ENCODE data around the gene GABRB1.

The GABRB1 gene

GRCh38 chr4:47410271-47410670 lies 378.9 kb downstream of the GABRB1 start:
- no peak for DNase-seq

DNA sequence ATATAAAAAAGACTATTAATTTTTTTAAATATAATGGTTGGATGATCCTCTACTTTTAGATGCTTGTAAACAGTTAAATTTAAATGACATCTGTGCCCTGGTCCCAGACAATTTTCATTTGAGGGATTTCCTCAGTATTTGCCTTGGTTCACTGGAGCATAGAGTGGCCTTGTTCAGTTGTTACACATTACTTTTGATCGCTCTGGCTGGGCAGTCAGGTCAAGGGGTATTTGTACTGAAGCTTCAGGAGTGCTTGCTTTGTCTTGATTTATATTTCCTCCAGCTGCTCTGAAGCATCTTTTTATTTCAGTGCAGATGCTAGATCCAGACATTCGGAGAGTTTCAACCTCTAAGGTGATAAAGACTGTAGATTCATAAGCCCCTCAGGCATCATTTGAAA lies 382.2 kb downstream of the GABRB1 start:
- DNase-seq, result no peak

- no peak for DNase-seq
Measured at GRCh38 chr4:47415719-47416118, 384.4 kb downstream of the GABRB1 start.

DNA sequence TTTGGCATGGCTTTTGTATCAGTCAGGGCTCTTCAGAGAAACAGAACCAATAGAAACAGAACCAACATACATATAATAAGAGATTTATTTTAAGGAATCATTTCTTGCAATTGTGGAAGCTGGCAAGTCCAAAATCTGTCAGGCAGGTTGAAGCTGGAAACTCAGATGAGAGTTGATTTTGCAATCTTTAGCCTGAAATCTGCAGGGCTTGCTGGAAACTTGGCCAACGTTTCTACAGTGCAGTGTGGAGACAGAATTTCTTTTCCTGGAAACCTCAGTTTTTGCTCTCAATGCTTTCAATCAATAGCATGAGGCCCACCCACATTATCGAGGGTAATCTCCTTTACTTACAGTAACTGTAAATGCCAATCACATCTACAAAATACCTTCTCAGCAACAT lies 386.8 kb downstream of the GABRB1 start:
- DNase-seq, result no peak

- no peak for DNase-seq
Measured at GRCh38 chr4:47419296-47419695, 387.9 kb downstream of the GABRB1 start.

DNA sequence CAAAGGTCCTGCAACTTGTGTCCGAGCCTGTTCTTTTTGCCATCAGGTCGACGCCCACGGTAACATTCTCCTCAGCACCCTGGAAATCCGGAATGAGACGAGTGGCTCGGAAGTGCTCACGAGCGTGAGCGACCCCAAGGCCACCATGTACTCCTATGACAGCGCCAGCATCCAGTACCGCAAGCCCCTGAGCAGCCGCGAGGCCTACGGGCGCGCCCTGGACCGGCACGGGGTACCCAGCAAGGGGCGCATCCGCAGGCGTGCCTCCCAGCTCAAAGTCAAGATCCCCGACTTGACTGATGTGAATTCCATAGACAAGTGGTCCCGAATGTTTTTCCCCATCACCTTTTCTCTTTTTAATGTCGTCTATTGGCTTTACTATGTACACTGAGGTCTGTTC lies 394.3 kb downstream of the GABRB1 start:
- DNase-seq, result no peak

DNA sequence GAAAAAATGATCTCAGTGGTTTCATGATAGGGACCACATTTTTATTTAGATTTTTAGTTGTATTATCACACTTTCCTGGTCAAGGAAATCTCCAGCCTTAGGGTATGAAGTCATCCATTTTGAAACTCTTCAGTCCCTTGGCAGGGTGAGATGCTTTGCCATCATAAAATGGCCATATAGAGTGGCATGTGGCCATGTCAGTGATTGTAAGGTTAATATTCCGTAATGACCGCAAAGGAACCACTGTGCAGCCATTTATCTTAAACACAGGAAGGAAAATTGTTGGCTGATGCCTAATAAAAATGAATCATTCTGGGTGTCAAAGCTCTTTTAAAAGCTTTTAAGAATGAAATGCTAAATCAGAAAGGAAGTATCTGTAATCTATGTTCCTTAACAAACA lies 396.6 kb downstream of the GABRB1 start:
- no peak for DNase-seq

DNA sequence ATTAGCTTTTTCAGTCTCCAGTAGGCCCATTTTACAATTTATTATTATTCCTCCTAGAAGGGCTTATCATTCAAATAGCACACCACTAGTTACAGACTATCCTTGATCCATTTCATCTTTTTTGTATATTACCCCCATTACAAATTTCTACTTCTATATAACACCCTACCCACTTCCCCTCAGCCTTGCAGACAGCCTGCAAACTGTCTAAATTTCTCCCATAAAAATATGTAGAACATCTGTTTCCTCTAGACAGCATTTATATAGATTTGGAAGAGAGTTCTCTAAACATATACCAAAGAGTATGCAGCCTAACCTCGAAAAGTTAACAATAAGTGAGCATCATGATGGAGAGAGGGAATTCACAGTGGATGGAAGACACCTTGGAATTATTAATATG lies 401.4 kb downstream of the GABRB1 start:
- no peak for DNase-seq

DNA sequence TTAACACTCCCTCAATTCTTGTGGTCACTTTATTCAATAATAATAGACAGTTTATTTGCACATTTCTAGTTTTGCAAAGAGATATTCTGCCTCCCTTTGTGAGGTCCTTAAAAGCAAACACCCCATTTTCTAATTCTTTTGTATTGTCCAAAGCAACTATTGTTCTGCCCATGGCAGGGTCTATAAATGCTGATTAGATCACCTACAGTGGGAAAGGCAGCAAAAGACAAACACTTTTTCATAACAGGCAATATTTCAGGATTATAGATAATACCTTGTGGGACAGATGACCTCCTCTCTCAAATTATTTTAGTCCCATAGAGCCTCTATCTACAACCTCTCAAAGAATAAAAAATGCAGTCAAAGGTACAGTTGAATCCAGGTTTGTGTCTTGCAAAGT lies 403.6 kb downstream of the GABRB1 start:
- DNase-seq, result no peak

GRCh38 chr4:47442980-47443379 lies 411.6 kb downstream of the GABRB1 start:
- DNase-seq, result no peak

- DNase-seq, result no peak
Measured at GRCh38 chr4:47444031-47444430, 412.7 kb downstream of the GABRB1 start.

DNA sequence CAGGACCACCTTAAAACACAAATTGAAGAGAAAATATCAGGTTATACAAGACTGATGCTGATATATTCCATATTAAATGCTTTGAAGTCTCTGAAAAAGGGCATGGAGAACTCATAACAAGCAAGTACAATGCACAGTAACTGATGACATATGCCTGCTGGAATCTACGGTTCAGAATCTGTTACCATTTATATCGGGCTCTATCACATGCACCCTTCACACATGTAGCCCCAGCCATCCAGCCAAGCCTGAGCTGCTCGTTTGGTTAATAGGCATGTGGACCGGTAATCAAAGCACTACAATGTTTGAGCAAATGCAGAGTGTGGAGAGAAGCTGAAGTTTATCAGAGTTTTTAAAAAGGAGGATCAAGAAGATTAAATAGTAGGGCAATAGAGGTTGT lies 420.3 kb downstream of the GABRB1 start:
- no peak for DNase-seq

GRCh38 chr4:47462799-47463234 lies 431.4 kb downstream of the GABRB1 start:
- DNase-seq, result no peak

DNA sequence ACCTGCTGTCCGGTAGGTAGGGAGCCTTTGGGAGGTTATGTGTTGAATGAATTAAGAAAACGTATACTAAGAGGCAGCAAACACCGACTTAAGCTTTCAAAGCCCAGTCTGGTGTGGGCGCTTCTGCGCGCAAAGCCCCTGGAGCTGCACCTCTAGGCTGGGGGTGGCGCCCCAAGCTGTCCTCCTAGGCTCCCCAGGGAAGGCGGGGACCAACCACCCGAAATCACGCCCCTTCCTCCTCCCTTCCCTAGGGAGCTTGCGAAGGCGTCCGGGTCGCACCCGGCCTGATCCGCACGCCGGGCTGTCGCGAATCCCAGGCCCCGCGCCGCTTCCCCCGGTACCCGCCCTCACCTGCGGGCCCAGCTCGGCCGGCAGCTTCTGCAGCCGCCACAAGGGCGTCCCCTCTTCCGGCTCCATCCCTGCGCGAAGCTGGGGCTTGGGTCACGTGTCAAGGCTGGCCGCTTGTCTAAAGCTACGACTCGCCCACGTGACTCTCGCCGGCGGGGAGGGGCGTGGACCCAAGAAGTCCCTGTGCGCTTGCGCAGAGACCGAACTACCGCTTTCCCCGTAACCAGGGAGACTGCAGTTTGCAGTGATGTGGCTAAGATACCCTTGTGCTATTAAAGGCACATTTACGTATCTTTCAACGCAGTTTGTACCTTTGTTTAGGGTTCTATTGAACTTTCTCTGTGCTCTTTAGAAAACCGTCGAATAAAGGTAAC lies 432.0 kb downstream of the GABRB1 start, which contains the start of gene COMMD8:
Gene COMMD8, minus strand, starts transcription at position 468 of the 722 bp plus-strand sequence. Its CDS starts 51 bp downstream, at position 417.
- DNase-seq, result peak; percentile 81

- DNase-seq, result no peak
Measured at GRCh38 chr4:47465004-47465403, 433.6 kb downstream of the GABRB1 start.

- no peak for DNase-seq
Measured at GRCh38 chr4:47466056-47466785, 434.9 kb downstream of the GABRB1 start.

GRCh38 chr4:47468706-47469365 lies 437.5 kb downstream of the GABRB1 start:
- no peak for DNase-seq

GRCh38 chr4:47469951-47470350 lies 438.6 kb downstream of the GABRB1 start:
- DNase-seq, result no peak

DNA sequence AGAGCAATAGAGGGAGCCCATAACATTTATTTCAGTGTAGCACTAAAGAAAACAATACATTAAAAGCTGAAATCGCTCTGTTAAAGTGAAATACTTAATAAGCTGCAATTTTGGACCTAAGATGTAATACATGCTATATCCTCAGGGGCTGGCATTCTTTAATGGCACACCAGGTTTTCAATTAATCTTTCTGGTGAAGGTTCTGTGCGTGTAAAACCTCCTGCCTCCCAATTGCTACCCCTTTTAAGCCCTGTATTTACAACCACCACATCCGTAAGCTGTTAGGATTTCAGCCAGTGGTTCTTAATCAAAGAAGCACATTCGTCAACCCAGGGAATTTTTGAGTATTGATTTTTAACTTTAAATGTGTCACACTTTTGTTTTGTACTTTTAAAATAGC lies 439.7 kb downstream of the GABRB1 start:
- DNase-seq, result no peak

DNA sequence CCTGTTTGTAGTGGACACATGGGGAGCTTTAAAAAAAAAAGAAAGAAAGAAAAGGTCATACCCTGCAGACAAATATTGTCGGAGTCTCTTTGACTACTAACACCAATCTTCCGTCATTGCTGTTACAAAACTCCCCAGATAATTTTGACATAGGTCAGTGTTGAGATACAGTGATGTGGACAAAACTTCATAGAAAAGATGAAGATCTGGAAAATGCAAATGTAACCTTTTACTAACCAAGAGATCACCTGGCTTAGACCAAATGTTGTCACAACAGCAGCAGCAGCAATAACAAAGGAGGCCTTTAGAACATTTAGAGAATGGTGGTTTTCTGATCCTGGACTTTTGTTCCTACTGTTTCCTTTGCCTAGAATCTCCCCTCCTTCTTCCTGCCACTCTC lies 440.2 kb downstream of the GABRB1 start:
- DNase-seq, result no peak

- DNase-seq, result no peak
Measured at GRCh38 chr4:47473141-47473750, 441.9 kb downstream of the GABRB1 start.

- DNase-seq, result no peak
Measured at GRCh38 chr4:47474799-47475198, 443.4 kb downstream of the GABRB1 start.

DNA sequence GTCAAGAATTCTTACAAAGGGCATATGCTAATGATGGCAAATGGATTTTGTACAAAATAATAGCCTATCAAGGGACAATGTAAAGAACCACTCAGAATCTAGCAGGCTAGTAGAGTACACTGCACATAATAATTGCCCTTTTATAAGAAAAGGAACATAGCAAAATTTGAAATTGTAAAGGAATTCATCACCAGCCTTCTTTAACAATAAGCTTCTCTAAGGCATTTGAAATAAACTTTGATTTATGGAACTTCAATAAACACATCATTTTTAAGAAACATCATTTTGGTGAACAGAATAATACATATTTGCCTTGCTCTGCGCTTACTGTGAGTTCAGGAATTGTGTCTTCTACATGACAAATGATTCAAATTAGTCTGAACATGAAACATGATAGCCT lies 444.0 kb downstream of the GABRB1 start:
- no peak for DNase-seq

Measured in NCI-H187 treated with DMSO at 0.1 percent for 48 hours (cell line).